NCI-H69 (cell line): ENCODE results near the gene MORN2.
"Not testable (repeated sequence)": the region's sequence is repeated elsewhere in the genome, so short reads cannot be mapped to it uniquely, and the experiment has no call there.

Source experiments
- DNase-seq: peaks from one replicate; lab custom pipeline; 2025; lab: John Stamatoyannopoulos, UW

Gene MORN2

DNA sequence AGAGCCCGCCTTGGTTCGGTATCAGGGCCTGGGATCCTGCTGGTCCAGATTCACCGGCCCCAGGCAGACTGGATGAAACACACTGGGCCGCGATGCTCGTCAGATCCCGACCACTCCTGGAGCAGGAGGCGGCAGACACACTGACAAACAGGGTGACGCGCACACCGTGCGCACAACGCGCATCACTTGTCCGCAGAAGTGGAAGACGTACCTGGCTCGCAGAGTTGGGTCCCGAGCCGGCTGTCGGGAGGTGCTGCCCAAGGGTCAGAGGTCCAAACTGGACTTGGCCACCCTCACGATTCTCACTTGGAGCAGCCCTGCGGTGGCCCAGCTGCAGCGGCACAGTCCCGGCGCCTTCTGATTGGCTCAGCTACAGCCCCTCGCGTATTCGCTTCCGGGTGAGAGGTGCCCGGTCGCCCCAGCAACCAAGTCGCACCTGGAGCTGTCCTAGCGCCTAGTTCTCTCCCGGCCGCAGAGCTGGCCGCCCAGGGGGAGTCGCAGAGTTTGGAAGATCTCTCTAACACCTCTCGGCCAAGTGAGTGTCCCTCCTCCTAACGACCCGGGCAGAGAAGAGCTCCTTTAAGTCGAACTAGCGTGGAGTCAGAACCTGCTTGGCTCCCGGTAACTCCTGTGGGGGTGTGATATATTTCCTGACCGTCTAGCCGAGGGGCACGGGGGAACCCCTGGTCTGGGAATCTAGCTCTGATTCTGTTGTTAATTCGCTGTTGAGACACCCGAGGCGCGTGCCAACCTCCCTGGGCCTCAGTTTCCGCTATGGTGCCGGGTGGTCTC, at the start of gene MORN2, which contains the start of gene DHX57:
Gene MORN2 (plus strand): TSS at position 401 of the 792 bp plus-strand sequence.
Gene DHX57 (minus strand): TSS at position 359 of the 792 bp plus-strand sequence. CDS start 7,529 bp downstream, outside the sequence.
- DNase-seq = peak; percentile 83

- DNase-seq = not testable (repeated sequence)
Observed at GRCh38 chr2:38827539-38828145, 48.1 kb upstream of the MORN2 start.

DNA sequence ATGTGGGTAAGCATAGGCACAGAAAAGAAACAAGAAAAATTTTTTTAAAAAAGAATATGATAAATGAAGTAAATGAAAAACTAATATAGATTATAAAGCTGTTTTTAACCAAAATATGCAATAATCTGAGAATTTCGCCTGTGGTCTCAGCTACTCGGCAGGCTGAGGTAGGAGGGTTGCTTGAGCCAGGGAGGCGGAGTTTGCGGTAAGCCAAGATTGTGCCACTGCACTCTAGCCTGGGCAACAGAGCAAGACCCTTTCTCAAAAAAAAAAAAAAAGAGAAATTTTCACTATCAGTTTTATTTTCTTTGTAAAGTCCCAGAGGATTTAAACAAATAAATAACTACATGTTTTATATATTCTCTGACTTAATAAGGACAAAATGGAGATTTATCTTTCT, 47.3 kb upstream of the MORN2 start:
- no peak for DNase-seq

GRCh38 chr2:38829971-38830370, 45.8 kb upstream of the MORN2 start:
- DNase-seq = no peak

DNA sequence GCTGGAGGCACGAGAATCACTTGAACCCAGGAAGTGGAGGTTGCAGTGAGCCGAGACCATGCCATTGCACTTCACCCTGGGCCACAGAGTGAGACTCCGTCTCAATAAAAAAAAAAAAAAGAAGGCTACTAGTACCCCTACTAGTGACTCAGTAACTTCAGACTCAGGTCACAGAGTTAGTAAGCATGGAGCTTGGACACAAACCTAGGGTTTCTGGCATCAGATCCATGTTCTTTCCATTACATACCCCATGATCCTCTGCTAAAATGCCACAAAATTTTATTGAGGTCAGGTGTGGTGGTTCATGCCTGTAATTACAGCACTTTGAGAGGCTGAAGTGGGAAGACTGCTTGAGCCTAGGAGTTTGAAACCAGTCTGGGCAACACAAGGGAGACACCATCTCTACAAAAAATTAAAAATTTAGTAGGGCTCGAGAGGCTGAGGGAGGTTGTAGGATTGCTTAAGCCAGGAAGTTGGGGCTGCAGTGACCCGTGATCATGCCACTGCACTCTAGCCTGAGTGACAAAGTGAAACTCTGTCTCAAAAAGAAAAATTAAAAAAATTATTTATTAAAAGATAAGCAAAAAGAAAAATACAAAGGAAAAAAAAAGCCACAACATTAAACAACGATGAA, 45.1 kb upstream of the MORN2 start:
- DNase-seq = no peak

- peak; percentile 32 for DNase-seq
Observed at GRCh38 chr2:38835015-38835601, 40.7 kb upstream of the MORN2 start.

GRCh38 chr2:38835990-38836389, 39.8 kb upstream of the MORN2 start:
- no peak for DNase-seq

DNA sequence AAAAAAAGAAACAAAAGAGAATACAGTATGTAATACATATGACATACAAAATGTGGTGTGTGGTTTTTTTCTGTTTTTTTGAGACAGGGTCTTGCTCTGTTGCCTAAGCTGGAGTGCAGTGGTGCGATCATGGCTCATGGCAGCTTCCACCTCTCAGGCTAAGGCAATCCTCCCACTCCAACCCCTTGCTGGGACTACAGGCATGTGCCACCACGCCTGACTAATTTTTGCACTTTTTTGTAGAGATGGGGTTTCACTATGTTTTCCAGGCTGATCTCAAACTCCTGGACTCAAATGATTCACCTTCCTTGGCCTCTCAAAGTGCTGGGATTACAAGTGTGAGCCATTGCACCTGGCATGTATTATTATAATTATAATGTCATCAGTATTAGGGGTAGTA, 39.0 kb upstream of the MORN2 start:
- no peak for DNase-seq

DNA sequence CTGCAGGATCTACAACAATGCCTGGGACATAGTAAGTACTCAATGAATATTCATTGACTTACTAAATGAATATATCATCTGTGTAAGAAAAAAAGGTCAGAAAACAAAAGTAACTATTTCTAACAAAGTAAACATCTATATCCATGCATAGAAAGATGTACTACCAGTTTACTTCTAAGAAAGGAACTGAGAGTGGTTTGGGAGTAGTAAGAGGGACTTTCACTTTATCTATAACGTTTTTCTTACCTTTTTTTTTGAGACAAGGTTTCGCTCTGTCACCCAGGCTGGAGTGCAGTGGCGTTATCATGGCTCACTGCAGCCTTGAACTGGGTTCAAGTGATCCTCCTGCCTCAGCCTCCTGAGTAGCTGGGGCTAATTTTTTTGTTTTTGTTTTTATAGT, 25.7 kb upstream of the MORN2 start:
- DNase-seq = no peak

- DNase-seq = no peak
Observed at GRCh38 chr2:38856165-38856564, 19.6 kb upstream of the MORN2 start.

GRCh38 chr2:38862476-38862875, 13.3 kb upstream of the MORN2 start:
- no peak for DNase-seq

DNA sequence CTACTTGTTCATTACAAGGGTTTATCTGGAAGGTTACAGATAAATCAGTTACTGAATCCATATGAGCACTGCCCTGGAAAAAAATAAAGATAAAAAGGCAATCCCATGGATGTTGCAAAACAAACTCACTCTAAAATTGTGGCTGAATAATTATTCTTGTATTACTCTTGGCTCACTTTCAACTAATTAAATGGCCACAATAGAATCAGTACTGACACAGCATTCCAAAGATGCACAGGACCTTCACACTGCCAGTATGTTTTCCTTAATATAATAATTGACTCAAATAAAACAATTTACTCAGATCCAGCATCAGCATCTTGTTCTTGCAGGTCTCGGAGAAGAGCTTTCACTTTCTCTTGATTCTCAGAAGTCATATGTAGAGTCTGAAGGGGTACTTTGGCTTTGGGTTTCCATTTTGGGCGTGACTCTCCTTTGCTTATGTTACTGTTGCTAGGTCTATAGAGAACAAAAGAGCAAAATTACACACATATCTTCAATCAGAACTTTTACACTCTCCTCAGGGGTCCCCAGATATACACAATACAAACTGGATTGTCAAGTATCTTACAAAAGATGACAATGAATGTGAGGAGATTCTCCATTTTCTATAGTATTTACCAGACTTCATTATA, 12.6 kb upstream of the MORN2 start:
- no peak for DNase-seq

GRCh38 chr2:38866773-38867443, 8.9 kb upstream of the MORN2 start:
- DNase-seq = no peak

- DNase-seq = no peak
Observed at GRCh38 chr2:38871432-38871831, 4.3 kb upstream of the MORN2 start.

DNA sequence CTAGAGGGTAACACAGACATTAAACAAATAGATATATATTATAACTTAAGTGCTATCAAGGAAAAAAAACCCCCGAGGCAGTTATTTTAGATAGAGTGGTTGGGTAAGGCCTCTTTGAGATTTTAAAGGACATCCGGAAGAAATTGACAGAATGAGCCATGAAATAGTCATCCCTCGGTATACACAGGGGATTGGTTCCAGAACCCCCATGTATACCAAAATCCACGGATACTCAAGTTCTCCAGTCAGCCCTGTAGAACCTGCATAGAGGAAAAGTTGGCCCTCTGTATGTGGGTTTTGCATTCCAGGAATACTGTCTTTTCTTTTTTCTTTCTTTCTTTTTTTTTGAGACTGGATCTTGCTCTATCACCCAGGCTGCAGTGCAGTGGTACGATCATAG, 2.0 kb upstream of the MORN2 start:
- no peak for DNase-seq

DNA sequence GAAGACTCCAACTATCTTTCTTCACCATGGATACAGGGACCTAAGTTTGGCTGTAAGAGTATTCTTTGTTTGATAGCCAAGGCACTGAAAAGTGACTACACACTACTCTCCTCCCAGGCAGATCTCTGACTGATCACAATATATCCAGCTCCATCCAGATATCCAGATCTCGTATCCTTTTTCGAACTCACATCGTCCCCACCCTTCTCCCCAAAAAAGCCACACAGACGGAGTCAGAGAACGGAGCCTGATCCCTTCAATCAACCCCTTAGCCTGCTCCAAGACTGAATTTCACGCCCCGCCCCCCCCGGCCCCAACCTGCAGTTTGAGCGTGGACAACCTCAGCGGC, 575 bp upstream of the MORN2 start:
- peak; percentile 9 for DNase-seq

- DNase-seq = no peak
Observed at GRCh38 chr2:38876407-38876806, 631 bp downstream of the MORN2 start.

DNA sequence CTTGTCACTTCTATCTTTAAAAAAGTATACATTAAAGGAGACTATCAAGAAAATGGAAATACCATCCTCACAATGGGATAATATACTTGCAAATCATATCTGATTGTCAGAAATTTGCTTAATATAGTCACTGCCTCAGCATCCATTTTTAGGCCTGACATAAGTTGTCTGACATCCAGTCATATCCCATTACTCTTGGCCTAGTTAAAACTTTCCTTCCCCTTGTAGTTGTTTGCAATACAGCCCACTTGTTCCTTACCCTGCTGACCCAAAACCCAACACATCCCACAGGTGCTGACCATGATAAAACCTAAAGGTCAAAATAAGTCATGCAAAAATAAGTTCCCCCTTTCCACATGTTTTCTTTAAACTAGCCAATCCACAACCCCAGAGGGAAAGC, 10.3 kb downstream of the MORN2 start:
- DNase-seq = no peak

DNA sequence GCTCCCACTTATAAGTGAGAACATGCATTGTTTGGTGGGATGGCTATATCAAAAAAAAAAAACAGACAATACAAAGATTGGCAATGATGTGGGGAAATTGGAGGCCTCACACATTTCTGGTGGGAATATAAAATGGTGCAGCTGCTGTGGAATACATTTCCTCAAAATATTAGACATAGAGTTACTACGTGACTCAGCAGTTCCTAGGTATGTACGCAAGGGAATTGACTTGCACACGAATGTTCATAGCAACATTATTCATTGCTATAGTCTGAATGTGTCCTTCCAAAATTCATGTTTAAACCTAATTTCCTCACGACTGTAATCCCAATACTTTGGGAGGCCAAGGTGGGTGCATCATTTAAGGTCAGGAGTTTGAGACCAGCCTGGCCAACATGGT, 11.6 kb downstream of the MORN2 start:
- no peak for DNase-seq

DNA sequence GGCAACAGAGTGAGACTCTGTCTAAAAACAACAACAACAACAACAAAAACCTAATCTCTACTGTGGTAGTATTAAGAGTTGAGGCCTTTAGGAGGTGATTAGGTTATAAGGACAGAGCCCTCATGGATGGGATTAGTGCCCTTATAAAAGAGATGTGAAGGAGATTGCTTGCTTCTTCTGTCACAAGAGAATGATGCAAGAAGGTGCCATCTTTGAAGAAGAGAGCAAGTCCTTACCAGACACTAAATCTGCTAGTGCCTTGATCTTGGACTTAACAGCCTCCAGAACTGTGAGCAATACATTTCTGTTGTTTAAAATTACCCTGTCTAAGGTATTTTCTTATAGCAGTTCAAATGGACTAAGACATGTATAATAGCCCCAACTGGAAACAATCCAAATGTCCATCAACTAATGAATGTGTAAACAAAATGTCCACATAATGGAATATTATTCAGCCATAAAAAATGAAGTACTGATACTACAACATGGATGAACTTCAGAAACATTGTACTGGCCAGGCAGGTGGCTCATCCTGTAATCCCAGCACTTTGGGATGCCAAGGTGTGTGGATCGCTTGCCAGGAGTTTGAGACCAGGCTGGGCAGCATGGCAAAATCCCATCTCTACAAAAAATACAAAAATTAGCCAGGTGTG, 12.3 kb downstream of the MORN2 start:
- no peak for DNase-seq

DNA sequence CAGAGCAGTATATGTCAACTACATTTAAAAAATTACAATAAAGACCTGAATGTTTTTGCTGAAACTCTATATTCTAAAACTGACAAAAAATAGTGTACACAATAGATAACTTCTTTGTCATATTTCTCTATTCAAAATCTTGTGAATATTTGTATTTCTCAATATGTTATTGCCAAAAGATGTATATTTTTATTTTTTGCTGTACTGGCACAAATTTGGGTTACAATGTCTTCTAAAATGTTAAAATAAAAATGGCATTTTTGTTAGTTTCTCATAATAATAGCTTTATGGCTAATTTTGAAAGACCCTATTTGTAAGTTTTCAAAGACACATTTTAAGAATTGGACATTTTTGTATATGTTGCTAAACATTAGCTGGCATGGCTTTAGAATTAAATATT, 13.3 kb downstream of the MORN2 start:
- no peak for DNase-seq
